Jurkat, Clone E6-1 (cell line): ENCODE measurements around the gene RAB5A. TPM values are rescaled to one million over a fixed set of nuclear protein-coding genes. Genes with fewer than 3 reads are reported as not detected.
"Not testable (repeated sequence)": the region's sequence is repeated elsewhere in the genome, so short reads cannot be mapped to it uniquely, and the experiment has no call there.

ENCODE experiments used
- DNase-seq: peaks from one replicate; pipeline ENCODE4 v3.0.0-alpha.2; 2011; ENCODE audit warnings: low read depth, low spot score
- H3K4me3 ChIP-seq: 2 replicates; pipeline ENCODE4 v1.5.1; 2011; ENCODE audit warnings: mild to moderate bottlenecking, low read length, control low read depth, moderate library complexity
- polyA plus RNA-seq: library from polyadenylated mRNA; unstranded; fragments of >200 nt; gene quantifications from one replicate; pipeline ENCODE4 v1.2.1, GENCODE V29; 2012; ENCODE audit warnings: missing spikeins; ENCODE audit not compliant: insufficient read length, insufficient read depth

RAB5A gene
- 30.5 TPM for polyA plus RNA-seq

GRCh38 chr3:19946832-19947548 lies at the start of gene RAB5A:
TSS of gene RAB5A (plus strand) at chr3:19947097. CDS start at chr3:19950899, 3,802 bp downstream.
- DNase-seq = peak; percentile 96
- H3K4me3 ChIP-seq = peak within 1 kb of the TSS; percentile 76

- H3K4me3 ChIP-seq = no peak overlapping the region
- no peak for DNase-seq
These were observed 48.2 kb upstream of the RAB5A start for GRCh38 chr3:19898721-19899120.

GRCh38 chr3:19899264-19899663 lies 47.6 kb upstream of the RAB5A start:
- H3K4me3 ChIP-seq = no peak overlapping the region
- no peak for DNase-seq

GRCh38 chr3:19899833-19900232 lies 47.1 kb upstream of the RAB5A start:
- not testable (repeated sequence) for H3K4me3 ChIP-seq

GRCh38 chr3:19901337-19901736 lies 45.6 kb upstream of the RAB5A start:
- no peak for DNase-seq
- no peak overlapping the region for H3K4me3 ChIP-seq

More at GRCh38 chr3:19899833-19900232, 47.1 kb upstream of the RAB5A start:
- not testable (repeated sequence) for DNase-seq

GRCh38 chr3:19901918-19902317 lies 45.0 kb upstream of the RAB5A start:
- no peak for DNase-seq
- H3K4me3 ChIP-seq = no peak overlapping the region

- no peak overlapping the region for H3K4me3 ChIP-seq
- no peak for DNase-seq
These were observed 43.2 kb upstream of the RAB5A start for GRCh38 chr3:19903649-19904048.

- no peak for DNase-seq
- H3K4me3 ChIP-seq = no peak overlapping the region
These were observed 39.4 kb upstream of the RAB5A start for GRCh38 chr3:19907523-19907922.

- DNase-seq = no peak
- no peak overlapping the region for H3K4me3 ChIP-seq
These were observed 35.4 kb upstream of the RAB5A start for GRCh38 chr3:19911452-19911851.

- no peak overlapping the region for H3K4me3 ChIP-seq
- no peak for DNase-seq
These were observed 29.7 kb upstream of the RAB5A start for GRCh38 chr3:19917167-19917566.

- no peak overlapping the region for H3K4me3 ChIP-seq
- DNase-seq = no peak
These were observed 26.4 kb upstream of the RAB5A start for GRCh38 chr3:19920401-19921080.

- no peak overlapping the region for H3K4me3 ChIP-seq
- DNase-seq = no peak
These were observed 15.7 kb upstream of the RAB5A start for GRCh38 chr3:19931180-19931692.

- no peak for DNase-seq
- no peak overlapping the region for H3K4me3 ChIP-seq
These were observed 15.1 kb upstream of the RAB5A start for GRCh38 chr3:19931767-19932188.

- H3K4me3 ChIP-seq = no peak overlapping the region
- DNase-seq = no peak
These were observed 14.5 kb upstream of the RAB5A start for GRCh38 chr3:19932422-19932821.

GRCh38 chr3:19934098-19934566 lies 12.8 kb upstream of the RAB5A start, which contains the start of gene EFHB:
TSS of gene EFHB (minus strand) at chr3:19934217. CDS start at chr3:19934018, 199 bp downstream.
- H3K4me3 ChIP-seq = no peak within 1 kb of the TSS
- DNase-seq = no peak

GRCh38 chr3:19937459-19938294 lies 9.2 kb upstream of the RAB5A start:
- H3K4me3 ChIP-seq = no peak overlapping the region

GRCh38 chr3:19938295-19938627 lies 8.6 kb upstream of the RAB5A start:
- no peak for DNase-seq
- H3K4me3 ChIP-seq = no peak overlapping the region

More at GRCh38 chr3:19937459-19938294, 9.2 kb upstream of the RAB5A start:
- peak; percentile 51 for DNase-seq

GRCh38 chr3:19940643-19941042 lies 6.3 kb upstream of the RAB5A start:
- DNase-seq = no peak
- H3K4me3 ChIP-seq = no peak overlapping the region

- H3K4me3 ChIP-seq = no peak overlapping the region
- no peak for DNase-seq
These were observed 1.4 kb upstream of the RAB5A start for GRCh38 chr3:19945534-19945933.
